ENCODE data around the gene RBP3.
A peak's percentile ranks its signal among the peaks of the same experiment; 100 is the strongest.

- peak; percentile 33 for TF ChIP-seq RAD21 (IDR thresholded peaks at IDR 0.05; ENCODE audit: low read depth)
- no peak for TF ChIP-seq CTCF (IDR thresholded peaks at IDR 0.05 in 2 of 3, conservative IDR thresholded peaks at IDR 0.05 in 1 of 3; ENCODE audit: borderline replicate concordance in 1 of 3, insufficient read depth in 1 of 3, low read depth in 2 of 3, low read length in 2 of 3)
- no peak for TF ChIP-seq ATF3 (IDR thresholded peaks at IDR 0.05)
Observed at GRCh38 chr10:47406870-47407691, 58.9 kb downstream of the RBP3 start.
